ENCODE results near the gene SPRN.
A peak's percentile ranks its signal among the peaks of the same experiment; 100 is the strongest.
"Not testable (repeated sequence)": the region's sequence is repeated elsewhere in the genome, so short reads cannot be mapped to it uniquely, and the experiment has no call there.

SPRN gene

GRCh38 chr10:133439517-133440461 is 15.4 kb upstream of the SPRN start:
- no peak for DNase-seq

- peak in 1 of 2 experiments; percentile 9 for DNase-seq
These were observed 14.4 kb upstream of the SPRN start for GRCh38 chr10:133438711-133439273.

GRCh38 chr10:133432789-133433188 is 8.4 kb upstream of the SPRN start:
- not testable (repeated sequence) for DNase-seq

GRCh38 chr10:133431888-133432613 is 7.6 kb upstream of the SPRN start:
- not testable (repeated sequence) for DNase-seq

- not testable (repeated sequence) for DNase-seq
These were observed 5.1 kb upstream of the SPRN start for GRCh38 chr10:133429571-133429970.

GRCh38 chr10:133424102-133424501 is 323 bp downstream of the SPRN start:
- DNase-seq = not testable (repeated sequence)

GRCh38 chr10:133422807-133423771 is 1.3 kb downstream of the SPRN start:
- DNase-seq = no peak

- DNase-seq = no peak
These were observed 2.1 kb downstream of the SPRN start for GRCh38 chr10:133422223-133422806.

- no peak for DNase-seq
These were observed 2.8 kb downstream of the SPRN start for GRCh38 chr10:133421336-133422222.

- no peak for DNase-seq
These were observed 3.8 kb downstream of the SPRN start for GRCh38 chr10:133420579-133420978.

- DNase-seq = no peak
These were observed 4.4 kb downstream of the SPRN start for GRCh38 chr10:133420028-133420427.

- DNase-seq = no peak
These were observed 5.0 kb downstream of the SPRN start for GRCh38 chr10:133419211-133419950.

GRCh38 chr10:133418289-133418993 is 6.0 kb downstream of the SPRN start:
- DNase-seq = no peak

GRCh38 chr10:133415752-133416151 is 8.7 kb downstream of the SPRN start:
- no peak for DNase-seq

GRCh38 chr10:133414401-133414800 is 10.0 kb downstream of the SPRN start:
- DNase-seq = not testable (repeated sequence)

- no peak for DNase-seq
These were observed 12.1 kb downstream of the SPRN start for GRCh38 chr10:133412381-133412711.

GRCh38 chr10:133411523-133412380 is 12.7 kb downstream of the SPRN start:
- no peak for DNase-seq

GRCh38 chr10:133405844-133406527 is 18.4 kb downstream of the SPRN start:
- no peak for DNase-seq

All from NCI-H446 (cell line).